WTC11 (cell line): Measurements from ENCODE around the gene SATB1. TPM values are rescaled to one million over a fixed set of nuclear protein-coding genes. Genes with fewer than 3 reads are reported as not detected.
A peak's percentile ranks its signal among the peaks of the same experiment; 100 is the strongest.

Experiments used
- ATAC-seq: fragments of 200-7000 bp; cut with Tn5 transposase; 2 replicates; pipeline ENCODE4 v1.10.0; 2021; ENCODE audit warnings: mild to moderate bottlenecking, moderate library complexity
- CTCF ChIA-PET: fragments of 300-600 bp; sonication (Branson Sonifier 250); formaldehyde crosslinking; loops from one replicate; lab custom pipeline; 2021; ENCODE audit warnings: antibody characterized with exemption; lab: Charles Lee
- POLR2A ChIA-PET: fragments of 350-600 bp; sonication (Branson Sonifier 250); formaldehyde crosslinking; loops from one replicate; lab custom pipeline; 2021; ENCODE audit warnings: antibody characterized with exemption; lab: Charles Lee
- DNase-seq: peaks from one replicate; pipeline ENCODE4 v3.0.0; 2021; ENCODE audit warnings: low spot score
- H3K27ac Mint-ChIP-seq: 2 replicates; pipeline ENCODE4 v1.8.0; 2021; ENCODE audit warnings: mixed read lengths
- H3K27me3 Mint-ChIP-seq: 2 replicates; pipeline ENCODE4 v1.8.0; 2021; ENCODE audit warnings: low read depth, mild to moderate bottlenecking, moderate library complexity, mixed read lengths
- H3K36me3 Mint-ChIP-seq: 2 replicates; pipeline ENCODE4 v1.8.0; 2021; ENCODE audit warnings: mixed read lengths
- H3K4me1 Mint-ChIP-seq: 2 replicates; pipeline ENCODE4 v1.8.0; 2022; ENCODE audit warnings: mixed read lengths
- H3K4me3 Mint-ChIP-seq: 2 replicates; pipeline ENCODE4 v1.8.0; 2021; ENCODE audit warnings: mild to moderate bottlenecking, moderate library complexity, mixed read lengths
- H3K9me3 Mint-ChIP-seq: 2 replicates; pipeline ENCODE4 v1.8.0; 2021; ENCODE audit warnings: mixed read lengths
- EMX1 ChIP-seq: fragments of 250-450 bp; sonication (Bioruptor Pico); IDR thresholded peaks from 2 replicates; pipeline ENCODE4 v1.8.0; 2021; ENCODE audit warnings: mild to moderate bottlenecking
- FOXJ3 ChIP-seq: sonication (generic); formaldehyde crosslinking; IDR thresholded peaks from 2 replicates; pipeline ENCODE4 v1.9.0; 2021; ENCODE audit warnings: missing genetic modification reagents, mild to moderate bottlenecking, borderline replicate concordance
- FOXK1 ChIP-seq: sonication (generic); formaldehyde crosslinking; IDR thresholded peaks from 2 replicates; pipeline ENCODE4 v1.8.0; 2022; ENCODE audit warnings: mild to moderate bottlenecking, moderate library complexity, missing genetic modification reagents
- FOXP1 ChIP-seq: sonication (generic); formaldehyde crosslinking; IDR thresholded peaks from 2 replicates; pipeline ENCODE4 v1.8.0; 2022; ENCODE audit warnings: missing genetic modification reagents, mild to moderate bottlenecking, moderate library complexity, borderline replicate concordance
- GRHL2 ChIP-seq: fragments of 250-450 bp; sonication (Bioruptor Pico); IDR thresholded peaks from 2 replicates; pipeline ENCODE4 v1.8.0; 2022; ENCODE audit warnings: mild to moderate bottlenecking, moderate library complexity; ENCODE audit not compliant: insufficient replicate concordance, severe bottlenecking
- GTF2I ChIP-seq: fragments of 250-450 bp; sonication (Bioruptor Pico); conservative IDR thresholded peaks from 2 replicates; pipeline ENCODE4 v1.4.0; 2021; ENCODE audit warnings: mild to moderate bottlenecking
- NFATC4 ChIP-seq: fragments of 250-450 bp; sonication (Bioruptor Pico); IDR thresholded peaks from 2 replicates; pipeline ENCODE4 v1.9.0; 2021; ENCODE audit warnings: mild to moderate bottlenecking
- NR1H2 ChIP-seq: sonication (generic); formaldehyde crosslinking; IDR thresholded peaks from 2 replicates; pipeline ENCODE4 v1.9.0; 2021; ENCODE audit warnings: mild to moderate bottlenecking, moderate library complexity, missing genetic modification reagents
- NR3C1 ChIP-seq: sonication (generic); formaldehyde crosslinking; conservative IDR thresholded peaks from 2 replicates; pipeline ENCODE4 v1.8.1; 2023; ENCODE audit warnings: low read depth, mild to moderate bottlenecking, missing genetic modification reagents
- OVOL2 ChIP-seq: fragments of 250-450 bp; sonication (Bioruptor Pico); IDR thresholded peaks from 2 replicates; pipeline ENCODE4 v1.9.0; 2021; ENCODE audit warnings: mild to moderate bottlenecking, borderline replicate concordance
- PRRX2 ChIP-seq: fragments of 250-450 bp; sonication (Bioruptor Pico); IDR thresholded peaks from 2 replicates; pipeline ENCODE4 v1.8.0; 2021; ENCODE audit warnings: mild to moderate bottlenecking
- RORB ChIP-seq: fragments of 250-450 bp; sonication (Bioruptor Pico); IDR thresholded peaks from 2 replicates; pipeline ENCODE4 v1.9.0; 2021; ENCODE audit warnings: mild to moderate bottlenecking
- TEAD1 ChIP-seq: sonication (generic); formaldehyde crosslinking; IDR thresholded peaks from 2 replicates; pipeline ENCODE4 v1.8.0; 2022; ENCODE audit warnings: mild to moderate bottlenecking, missing genetic modification reagents
- TEAD4 ChIP-seq: sonication (generic); formaldehyde crosslinking; IDR thresholded peaks from 2 replicates; pipeline ENCODE4 v1.8.0; 2022; ENCODE audit warnings: mild to moderate bottlenecking, missing genetic modification reagents
- ZNF317 ChIP-seq: sonication (generic); formaldehyde crosslinking; IDR thresholded peaks from 2 replicates; pipeline ENCODE4 v1.8.1; 2023; ENCODE audit warnings: low read depth, mild to moderate bottlenecking, moderate library complexity, missing genetic modification reagents, borderline replicate concordance
- ZNF423 ChIP-seq: fragments of 250-450 bp; sonication (Bioruptor Pico); IDR thresholded peaks from 2 replicates; pipeline ENCODE4 v2.1.2; 2022; ENCODE audit warnings: mild to moderate bottlenecking, moderate library complexity
- ZNF671 ChIP-seq: fragments of 250-450 bp; sonication (Bioruptor Pico); IDR thresholded peaks from 2 replicates; pipeline ENCODE4 v1.8.0; 2021; ENCODE audit warnings: mild to moderate bottlenecking
- total RNA-seq: library from RNA; stranded (reverse); gene quantifications from 3 replicates; pipeline ENCODE4 v1.2.3, GENCODE V29; 2021
- TF ChIP-seq, protein P1 (sequence below): fragments of 250-450 bp; sonication (Bioruptor Pico); IDR thresholded peaks from 2 replicates; pipeline ENCODE4 v1.9.0; 2021; ENCODE audit warnings: mild to moderate bottlenecking, borderline replicate concordance
- TF ChIP-seq, protein P2 (sequence below): fragments of 250-450 bp; sonication (Bioruptor Pico); IDR thresholded peaks from 2 replicates; pipeline ENCODE4 v1.9.0; 2021; ENCODE audit warnings: moderate library complexity, mild to moderate bottlenecking, inconsistent platforms, borderline replicate concordance
- TF ChIP-seq, protein P3 (sequence below): sonication (generic); formaldehyde crosslinking; IDR thresholded peaks from 2 replicates; pipeline ENCODE4 v1.8.0; 2022; ENCODE audit warnings: mild to moderate bottlenecking, missing genetic modification reagents
- TF ChIP-seq, protein P4 (sequence below): fragments of 200-600 bp; IDR thresholded peaks from 2 replicates; pipeline ENCODE4 v1.8.0; 2022; ENCODE audit warnings: antibody characterized with exemption
- TF ChIP-seq, protein P5 (sequence below): sonication (generic); formaldehyde crosslinking; IDR thresholded peaks from 2 replicates; pipeline ENCODE4 v1.8.1; 2022; ENCODE audit warnings: mild to moderate bottlenecking, moderate library complexity, missing genetic modification reagents

The SATB1 gene
- total RNA-seq, 1 experiment from 2014 or later: 36.2 TPM

DNA sequence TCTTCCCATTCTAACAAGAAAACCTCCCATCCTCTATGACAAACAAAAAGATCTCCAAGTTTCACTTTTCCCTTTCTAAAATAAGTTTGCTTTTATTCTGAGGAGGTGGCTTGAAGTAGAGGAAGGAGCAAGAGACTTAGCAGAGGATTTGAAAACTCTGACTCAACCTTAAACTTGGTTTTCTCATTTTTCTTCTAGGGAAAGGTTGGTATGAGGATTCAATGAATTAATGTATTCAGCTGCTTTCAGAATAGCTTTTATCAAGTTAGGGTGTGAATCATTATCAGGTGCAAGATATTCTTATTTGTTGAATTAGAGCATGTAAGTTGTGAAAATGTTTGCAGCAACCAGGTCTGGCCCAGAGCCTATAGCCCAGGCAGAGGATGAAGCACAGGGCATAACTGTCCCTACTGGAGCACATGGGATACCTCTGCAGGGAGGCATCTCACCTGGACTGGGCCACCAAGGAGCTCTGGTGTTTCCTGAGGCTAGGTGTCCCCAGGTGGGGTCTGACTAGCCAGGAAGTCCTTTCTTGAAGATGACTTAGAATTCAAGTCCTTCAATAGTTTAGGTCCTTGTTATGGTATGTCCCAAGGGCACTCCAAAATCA lies 42.3 kb downstream of the SATB1 start:
- CTCF ChIA-PET: no interaction called here

DNA sequence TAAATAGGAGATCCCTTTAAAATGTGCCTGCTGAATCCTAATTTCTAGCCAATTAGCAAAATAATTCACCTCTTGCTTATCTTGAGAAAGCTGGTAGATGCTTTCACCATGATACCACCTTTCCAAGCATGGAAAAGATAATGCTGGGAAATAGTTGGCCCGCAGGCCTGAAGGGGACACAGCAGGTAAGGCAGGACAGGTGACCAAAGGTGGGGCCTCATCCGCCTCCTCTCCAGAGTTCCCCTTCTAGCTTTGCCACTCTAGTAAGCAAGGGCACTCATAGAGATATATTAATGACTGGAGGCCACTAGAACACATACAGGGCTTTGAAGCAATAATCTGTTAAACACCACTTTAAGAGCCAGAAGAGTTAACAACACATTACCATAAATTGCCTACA lies 45.5 kb downstream of the SATB1 start:
- H3K27me3 Mint-ChIP-seq: no peaks in the 10 kb centered on the region
- DNase-seq (no peak), ATAC-seq (peak; percentile 93)
- H3K9me3 Mint-ChIP-seq: no peaks in the 10 kb centered on the region
- POLR2A ChIA-PET: no interaction called here
- H3K27ac Mint-ChIP-seq: no peak overlapping the region
- H3K4me1 Mint-ChIP-seq: peaks cover 31% of the 10 kb centered on the region
- H3K4me3 Mint-ChIP-seq: no peak overlapping the region; the same call in 1 of the 2 replicates
- H3K36me3 Mint-ChIP-seq: peaks cover 11% of the 10 kb centered on the region
- CTCF ChIA-PET: interaction anchor here (0.6 to 1.5 kb wide), 3 partner anchors 9 to 13 kb away, joined by 3 to 10 read pairs (median 5); no protein-coding TSS in a partner anchor
- TF ChIP-seq, protein P1, sequence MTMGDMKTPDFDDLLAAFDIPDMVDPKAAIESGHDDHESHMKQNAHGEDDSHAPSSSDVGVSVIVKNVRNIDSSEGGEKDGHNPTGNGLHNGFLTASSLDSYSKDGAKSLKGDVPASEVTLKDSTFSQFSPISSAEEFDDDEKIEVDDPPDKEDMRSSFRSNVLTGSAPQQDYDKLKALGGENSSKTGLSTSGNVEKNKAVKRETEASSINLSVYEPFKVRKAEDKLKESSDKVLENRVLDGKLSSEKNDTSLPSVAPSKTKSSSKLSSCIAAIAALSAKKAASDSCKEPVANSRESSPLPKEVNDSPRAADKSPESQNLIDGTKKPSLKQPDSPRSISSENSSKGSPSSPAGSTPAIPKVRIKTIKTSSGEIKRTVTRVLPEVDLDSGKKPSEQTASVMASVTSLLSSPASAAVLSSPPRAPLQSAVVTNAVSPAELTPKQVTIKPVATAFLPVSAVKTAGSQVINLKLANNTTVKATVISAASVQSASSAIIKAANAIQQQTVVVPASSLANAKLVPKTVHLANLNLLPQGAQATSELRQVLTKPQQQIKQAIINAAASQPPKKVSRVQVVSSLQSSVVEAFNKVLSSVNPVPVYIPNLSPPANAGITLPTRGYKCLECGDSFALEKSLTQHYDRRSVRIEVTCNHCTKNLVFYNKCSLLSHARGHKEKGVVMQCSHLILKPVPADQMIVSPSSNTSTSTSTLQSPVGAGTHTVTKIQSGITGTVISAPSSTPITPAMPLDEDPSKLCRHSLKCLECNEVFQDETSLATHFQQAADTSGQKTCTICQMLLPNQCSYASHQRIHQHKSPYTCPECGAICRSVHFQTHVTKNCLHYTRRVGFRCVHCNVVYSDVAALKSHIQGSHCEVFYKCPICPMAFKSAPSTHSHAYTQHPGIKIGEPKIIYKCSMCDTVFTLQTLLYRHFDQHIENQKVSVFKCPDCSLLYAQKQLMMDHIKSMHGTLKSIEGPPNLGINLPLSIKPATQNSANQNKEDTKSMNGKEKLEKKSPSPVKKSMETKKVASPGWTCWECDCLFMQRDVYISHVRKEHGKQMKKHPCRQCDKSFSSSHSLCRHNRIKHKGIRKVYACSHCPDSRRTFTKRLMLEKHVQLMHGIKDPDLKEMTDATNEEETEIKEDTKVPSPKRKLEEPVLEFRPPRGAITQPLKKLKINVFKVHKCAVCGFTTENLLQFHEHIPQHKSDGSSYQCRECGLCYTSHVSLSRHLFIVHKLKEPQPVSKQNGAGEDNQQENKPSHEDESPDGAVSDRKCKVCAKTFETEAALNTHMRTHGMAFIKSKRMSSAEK (CRISPR knock-in tag): no peak
- TF ChIP-seq NFATC4 (no peak), FOXP1 (CRISPR knock-in tag) (no peak), NR1H2 (CRISPR knock-in tag) (no peak), EMX1 (CRISPR knock-in tag) (no peak), FOXJ3 (CRISPR knock-in tag) (no peak), TEAD4 (CRISPR knock-in tag) (no peak), OVOL2 (CRISPR knock-in tag) (no peak), GTF2I (no peak), RORB (CRISPR knock-in tag) (no peak)
- TF ChIP-seq, protein P2, sequence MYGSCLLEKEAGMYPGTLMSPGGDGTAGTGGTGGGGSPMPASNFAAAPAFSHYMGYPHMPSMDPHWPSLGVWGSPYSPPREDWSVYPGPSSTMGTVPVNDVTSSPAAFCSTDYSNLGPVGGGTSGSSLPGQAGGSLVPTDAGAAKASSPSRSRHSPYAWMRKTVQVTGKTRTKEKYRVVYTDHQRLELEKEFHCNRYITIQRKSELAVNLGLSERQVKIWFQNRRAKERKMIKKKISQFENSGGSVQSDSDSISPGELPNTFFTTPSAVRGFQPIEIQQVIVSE: no peak

More for the DNA sequence above, 42.3 kb downstream of the SATB1 start:
- peaks cover 15% of the 10 kb centered on the region for H3K36me3 Mint-ChIP-seq
- ATAC-seq: peak; percentile 55
- H3K27me3 Mint-ChIP-seq: no peaks in the 10 kb centered on the region
- no peaks in the 10 kb centered on the region for H3K9me3 Mint-ChIP-seq
- peaks cover 45% of the 10 kb centered on the region for H3K4me1 Mint-ChIP-seq
- POLR2A ChIA-PET: no interaction called here
- TF ChIP-seq PRRX2 (CRISPR knock-in tag) (no peak), FOXJ3 (CRISPR knock-in tag) (no peak), GRHL2 (CRISPR knock-in tag) (no peak), NR3C1 (CRISPR knock-in tag) (no peak), RORB (CRISPR knock-in tag) (no peak), ZNF317 (CRISPR knock-in tag) (no peak), FOXK1 (CRISPR knock-in tag) (no peak), ZNF423 (CRISPR knock-in tag) (no peak), TEAD1 (CRISPR knock-in tag) (no peak), ZNF671 (CRISPR knock-in tag) (no peak), NR1H2 (CRISPR knock-in tag) (no peak)
- TF ChIP-seq, protein P3, sequence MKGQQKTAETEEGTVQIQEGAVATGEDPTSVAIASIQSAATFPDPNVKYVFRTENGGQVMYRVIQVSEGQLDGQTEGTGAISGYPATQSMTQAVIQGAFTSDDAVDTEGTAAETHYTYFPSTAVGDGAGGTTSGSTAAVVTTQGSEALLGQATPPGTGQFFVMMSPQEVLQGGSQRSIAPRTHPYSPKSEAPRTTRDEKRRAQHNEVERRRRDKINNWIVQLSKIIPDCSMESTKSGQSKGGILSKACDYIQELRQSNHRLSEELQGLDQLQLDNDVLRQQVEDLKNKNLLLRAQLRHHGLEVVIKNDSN (CRISPR knock-in tag): no peak
- TF ChIP-seq, protein P4, sequence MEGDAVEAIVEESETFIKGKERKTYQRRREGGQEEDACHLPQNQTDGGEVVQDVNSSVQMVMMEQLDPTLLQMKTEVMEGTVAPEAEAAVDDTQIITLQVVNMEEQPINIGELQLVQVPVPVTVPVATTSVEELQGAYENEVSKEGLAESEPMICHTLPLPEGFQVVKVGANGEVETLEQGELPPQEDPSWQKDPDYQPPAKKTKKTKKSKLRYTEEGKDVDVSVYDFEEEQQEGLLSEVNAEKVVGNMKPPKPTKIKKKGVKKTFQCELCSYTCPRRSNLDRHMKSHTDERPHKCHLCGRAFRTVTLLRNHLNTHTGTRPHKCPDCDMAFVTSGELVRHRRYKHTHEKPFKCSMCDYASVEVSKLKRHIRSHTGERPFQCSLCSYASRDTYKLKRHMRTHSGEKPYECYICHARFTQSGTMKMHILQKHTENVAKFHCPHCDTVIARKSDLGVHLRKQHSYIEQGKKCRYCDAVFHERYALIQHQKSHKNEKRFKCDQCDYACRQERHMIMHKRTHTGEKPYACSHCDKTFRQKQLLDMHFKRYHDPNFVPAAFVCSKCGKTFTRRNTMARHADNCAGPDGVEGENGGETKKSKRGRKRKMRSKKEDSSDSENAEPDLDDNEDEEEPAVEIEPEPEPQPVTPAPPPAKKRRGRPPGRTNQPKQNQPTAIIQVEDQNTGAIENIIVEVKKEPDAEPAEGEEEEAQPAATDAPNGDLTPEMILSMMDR: no peak
- TF ChIP-seq, protein P1 (CRISPR knock-in tag): no peak
- TF ChIP-seq, protein P5, sequence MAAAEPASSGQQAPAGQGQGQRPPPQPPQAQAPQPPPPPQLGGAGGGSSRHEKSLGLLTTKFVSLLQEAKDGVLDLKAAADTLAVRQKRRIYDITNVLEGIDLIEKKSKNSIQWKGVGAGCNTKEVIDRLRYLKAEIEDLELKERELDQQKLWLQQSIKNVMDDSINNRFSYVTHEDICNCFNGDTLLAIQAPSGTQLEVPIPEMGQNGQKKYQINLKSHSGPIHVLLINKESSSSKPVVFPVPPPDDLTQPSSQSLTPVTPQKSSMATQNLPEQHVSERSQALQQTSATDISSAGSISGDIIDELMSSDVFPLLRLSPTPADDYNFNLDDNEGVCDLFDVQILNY (CRISPR knock-in tag): no peak
- H3K4me3 Mint-ChIP-seq: no peak overlapping the region
- peak overlapping the region; percentile 79 for H3K27ac Mint-ChIP-seq
- DNase-seq: no peak
